Mesodermal cell (in vitro differentiated cells): ENCODE results near the gene LZTS2.

Experiments
- H3K27ac ChIP-seq: 2 replicates; pipeline ENCODE4 v1.7.0; 2013; ENCODE audit warnings: mild to moderate bottlenecking, low read depth, low read length, moderate library complexity; ENCODE audit not compliant: severe bottlenecking
- H3K36me3 ChIP-seq: 2 replicates; pipeline ENCODE4 v1.7.1; 2013; ENCODE audit warnings: mild to moderate bottlenecking, low read length, moderate library complexity; ENCODE audit not compliant: control insufficient read depth, insufficient read depth
- H3K4me1 ChIP-seq: one replicate; pipeline ENCODE4 v1.7.1; 2013; ENCODE audit warnings: mild to moderate bottlenecking, low read length; ENCODE audit not compliant: insufficient read depth, control insufficient read depth, poor library complexity, severe bottlenecking
- H3K4me3 ChIP-seq: 2 replicates; pipeline ENCODE4 v1.7.0; 2013; ENCODE audit warnings: low read length, control low read depth, mild to moderate bottlenecking; ENCODE audit not compliant: insufficient read depth, poor library complexity, severe bottlenecking; ENCODE audit errors: extremely low read depth
- H3K9me3 ChIP-seq: 2 replicates; pipeline ENCODE4 v1.7.1; 2013; ENCODE audit warnings: mild to moderate bottlenecking, low read length, moderate library complexity; ENCODE audit not compliant: control insufficient read depth
- WGBS, 2 experiments: methylation state at CpG; one replicate each; pipeline ENCODE4 v1.1.5; 2013; ENCODE audit warnings: missing lambda C conversion rate in 2 of 2; ENCODE audit not compliant: insufficient coverage in 2 of 2; 5-methylcytosine and 5-hydroxymethylcytosine counted together

LZTS2 gene

GRCh38 chr10:101016814-101017213 lies 17.2 kb downstream of the LZTS2 start:
- Histone ChIP-seq H3K36me3 (no peaks in the 10 kb centered on the region), H3K27ac (no peak overlapping the region), H3K9me3 (no peaks in the 10 kb centered on the region), H3K4me1 (peaks cover 25% of the 10 kb centered on the region), H3K4me3 (no peak overlapping the region)
- 48 to 67% methylated on average over 3 of the region's 5 CpGs for WGBS, 2 experiments

GRCh38 chr10:101018118-101018599 lies 18.6 kb downstream of the LZTS2 start:
- WGBS, 2 experiments: 24 to 30% methylated on average over 7 to 14 of the region's 20 CpGs
- H3K9me3 ChIP-seq: no peaks in the 10 kb centered on the region
- no peak overlapping the region for H3K4me3 ChIP-seq
- H3K36me3 ChIP-seq: no peaks in the 10 kb centered on the region
- H3K4me1 ChIP-seq: peaks cover 22% of the 10 kb centered on the region
- no peak overlapping the region for H3K27ac ChIP-seq

- Histone ChIP-seq H3K4me1 (peaks cover 18% of the 10 kb centered on the region), H3K4me3 (no peak overlapping the region), H3K9me3 (no peaks in the 10 kb centered on the region), H3K36me3 (no peaks in the 10 kb centered on the region), H3K27ac (no peak overlapping the region)
- 9 to 17% methylated on average over 31 to 43 of the region's 45 CpGs for WGBS, 2 experiments
Measured at GRCh38 chr10:101018600-101019439, 19.2 kb downstream of the LZTS2 start.

GRCh38 chr10:101019440-101019703 lies 19.8 kb downstream of the LZTS2 start:
- no CpG with 5 or more reads among the region's 2 CpGs for WGBS, 2 experiments
- Histone ChIP-seq H3K36me3 (no peaks in the 10 kb centered on the region), H3K4me1 (peaks cover 15% of the 10 kb centered on the region), H3K4me3 (no peak overlapping the region), H3K9me3 (no peaks in the 10 kb centered on the region), H3K27ac (no peak overlapping the region)

- 81 to 86% methylated on average over 5 to 7 of the region's 10 CpGs for WGBS, 2 experiments
- peaks cover 11% of the 10 kb centered on the region for H3K4me1 ChIP-seq
- H3K4me3 ChIP-seq: no peak overlapping the region
- H3K27ac ChIP-seq: no peak overlapping the region
- H3K9me3 ChIP-seq: no peaks in the 10 kb centered on the region
- H3K36me3 ChIP-seq: no peaks in the 10 kb centered on the region
Measured at GRCh38 chr10:101020427-101021075, 20.9 kb downstream of the LZTS2 start.

DNA sequence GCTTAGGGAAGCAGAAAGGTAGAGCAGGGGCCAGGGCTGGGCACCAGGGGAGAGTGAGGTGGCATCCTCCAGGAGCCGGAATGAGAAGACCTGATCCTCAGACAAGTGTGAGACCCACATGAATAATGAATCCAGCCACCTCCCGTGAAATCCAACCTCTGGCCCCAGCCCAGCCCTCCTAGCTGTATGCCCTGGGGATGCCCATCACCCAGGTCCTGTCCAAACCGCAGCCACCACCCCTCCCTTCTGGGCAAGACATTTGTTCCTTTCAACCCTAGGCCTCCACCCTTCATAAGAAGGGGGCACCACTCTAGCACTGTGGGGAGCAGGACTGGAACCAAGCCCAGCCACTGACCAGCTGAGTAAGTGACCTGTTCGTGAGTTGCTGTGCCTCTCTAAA lies 21.6 kb downstream of the LZTS2 start:
- Histone ChIP-seq H3K27ac (no peak overlapping the region), H3K36me3 (no peaks in the 10 kb centered on the region), H3K4me3 (no peak overlapping the region), H3K4me1 (peaks cover 11% of the 10 kb centered on the region), H3K9me3 (no peaks in the 10 kb centered on the region)
- WGBS, 2 experiments: 87 to 92% methylated on average over 2 to 3 of the region's 4 CpGs

GRCh38 chr10:101021692-101022251 lies 22.2 kb downstream of the LZTS2 start:
- H3K9me3 ChIP-seq: no peaks in the 10 kb centered on the region

GRCh38 chr10:101022967-101023705 lies 23.5 kb downstream of the LZTS2 start:
- Histone ChIP-seq H3K27ac (no peak overlapping the region), H3K4me1 (peaks cover 14% of the 10 kb centered on the region), H3K9me3 (no peaks in the 10 kb centered on the region), H3K36me3 (no peaks in the 10 kb centered on the region), H3K4me3 (no peak overlapping the region)
- 93 to 95% methylated on average over 12 to 13 of the region's 15 CpGs for WGBS, 2 experiments

More at GRCh38 chr10:101021692-101022251, 22.2 kb downstream of the LZTS2 start:
- 88 to 94% methylated on average over 7 to 8 of the region's 11 CpGs for WGBS, 2 experiments
- H3K4me3 ChIP-seq: no peak overlapping the region
- H3K36me3 ChIP-seq: no peaks in the 10 kb centered on the region
- H3K27ac ChIP-seq: no peak overlapping the region
- H3K4me1 ChIP-seq: peaks cover 11% of the 10 kb centered on the region

GRCh38 chr10:101027106-101027720 lies 27.6 kb downstream of the LZTS2 start:
- H3K9me3 ChIP-seq: no peaks in the 10 kb centered on the region
- WGBS, 2 experiments: 66 to 84% methylated on average over 6 of the region's 10 CpGs
- no peaks in the 10 kb centered on the region for H3K36me3 ChIP-seq
- H3K4me3 ChIP-seq: no peak overlapping the region
- H3K4me1 ChIP-seq: peaks cover 20% of the 10 kb centered on the region
- H3K27ac ChIP-seq: no peak overlapping the region
